Esophagus (tissue), 2 donors: ENCODE data around the gene MAPKAP1. TPM values are rescaled to one million over a fixed set of nuclear protein-coding genes. Genes with fewer than 3 reads are reported as not detected.

Source experiments
- H3K27ac ChIP-seq, 2 donors: one replicate each; pipeline ENCODE4 v1.5.1; 2013; ENCODE audit warnings: low read depth in 2 of 2, mild to moderate bottlenecking in 2 of 2, inconsistent platforms in 1 of 2, low read length in 1 of 2, moderate library complexity in 1 of 2
- H3K27me3 ChIP-seq, 2 donors: one replicate each; pipeline ENCODE4 v1.6.1; 2013; ENCODE audit warnings: low read length in 2 of 2, control low read depth in 1 of 2, mild to moderate bottlenecking in 1 of 2; ENCODE audit not compliant: insufficient read depth in 2 of 2, control insufficient read depth in 1 of 2
- H3K36me3 ChIP-seq, 2 donors: one replicate each; pipeline ENCODE4 v1.6.1; 2013; ENCODE audit warnings: low read length in 1 of 2; ENCODE audit not compliant: control insufficient read depth in 2 of 2, insufficient read depth in 2 of 2
- H3K4me1 ChIP-seq, 2 donors: one replicate each; pipeline ENCODE4 v1.6.1; 2013; ENCODE audit warnings: low read length in 1 of 2; ENCODE audit not compliant: control insufficient read depth in 2 of 2, insufficient read depth in 2 of 2
- H3K4me3 ChIP-seq, 2 donors: one replicate each; pipeline ENCODE4 v1.5.1; 2013; ENCODE audit warnings: low read length in 2 of 2, mild to moderate bottlenecking in 2 of 2, low read depth in 1 of 2, moderate library complexity in 1 of 2
- H3K9me3 ChIP-seq, 2 donors: one replicate each; pipeline ENCODE4 v1.6.1; 2013; ENCODE audit warnings: mild to moderate bottlenecking in 2 of 2, low read depth in 1 of 2, low read length in 1 of 2, moderate library complexity in 1 of 2; ENCODE audit not compliant: control insufficient read depth in 2 of 2, insufficient read depth in 1 of 2
- WGBS, 2 donors: extraction: QIAGEN DNeasy Blood & Tissue Kit; methylation state at CpG; one replicate each; pipeline ENCODE4 v1.1.7; 2013; 5-methylcytosine and 5-hydroxymethylcytosine counted together
- polyA plus RNA-seq, 2 donors: library from polyadenylated mRNA; stranded (reverse); fragments of 200-250 nt; gene quantifications; one replicate each; pipeline ENCODE4 v1.2.3, GENCODE V29; 2013
- donor health status: healthy with polysubstance abuse.
- donor health status: Bipolar disorder and iron deficiency.

MAPKAP1 gene
- polyA plus RNA-seq, 2 donors = 41.4 to 49.4 TPM

- Histone ChIP-seq H3K4me1 (peaks cover 0 to 2% of the 10 kb centered on the region in 2 donors), H3K27ac (peak overlapping the region; percentile 90 to 91), H3K4me3 (peak overlapping the region; percentile 83 to 88), H3K9me3 (no peaks in the 10 kb centered on the region), H3K36me3 (no peaks in the 10 kb centered on the region), H3K27me3 (no peaks in the 10 kb centered on the region)
- WGBS, 2 donors = 0 to 1% methylated on average over 53 to 88 of the region's 88 CpGs
These were observed 40.9 kb upstream of the MAPKAP1 start for GRCh38 chr9:125747765-125748445.

- Histone ChIP-seq H3K4me3 (peak within 1 kb of the TSS; percentile 83 to 88), H3K27me3 (no peaks in the 10 kb centered on the region), H3K4me1 (peaks cover 0 to 2% of the 10 kb centered on the region in 2 donors), H3K27ac (peak within 1 kb of the TSS; percentile 90 to 91), H3K9me3 (no peaks in the 10 kb centered on the region), H3K36me3 (no peaks in the 10 kb centered on the region)
- 0% methylated on average over 64 to 106 of the region's 107 CpGs for WGBS, 2 donors
These were observed 40.2 kb upstream of the MAPKAP1 start, which contains the start of gene PBX3 for GRCh38 chr9:125747053-125747764. PBX3 (plus strand) TSS chr9:125747373.

DNA sequence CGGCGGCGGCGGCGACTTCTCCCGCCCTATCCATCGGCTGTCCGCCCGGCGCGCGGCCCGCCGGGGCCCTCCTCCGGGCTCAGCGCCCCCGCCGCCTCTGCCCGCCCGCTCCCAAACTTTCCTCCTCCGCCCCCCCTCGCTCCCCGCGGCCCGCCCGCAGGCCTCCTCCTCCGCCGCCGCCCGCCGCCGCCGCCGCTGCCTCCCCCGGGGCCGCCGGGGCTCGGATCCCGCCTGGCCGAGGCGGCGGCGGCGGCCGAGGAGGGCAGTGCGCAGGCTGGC, 39.7 kb upstream of the MAPKAP1 start:
- H3K4me3 ChIP-seq = peak overlapping the region; percentile 83 to 88
- WGBS, 2 donors = 1% methylated on average over 11 to 46 of the region's 46 CpGs
- H3K27ac ChIP-seq = peak overlapping the region; percentile 90 to 91
- no peaks in the 10 kb centered on the region for H3K27me3 ChIP-seq
- H3K4me1 ChIP-seq = peaks cover 0 to 2% of the 10 kb centered on the region in 2 donors
- no peaks in the 10 kb centered on the region for H3K9me3 ChIP-seq
- H3K36me3 ChIP-seq = no peaks in the 10 kb centered on the region

DNA sequence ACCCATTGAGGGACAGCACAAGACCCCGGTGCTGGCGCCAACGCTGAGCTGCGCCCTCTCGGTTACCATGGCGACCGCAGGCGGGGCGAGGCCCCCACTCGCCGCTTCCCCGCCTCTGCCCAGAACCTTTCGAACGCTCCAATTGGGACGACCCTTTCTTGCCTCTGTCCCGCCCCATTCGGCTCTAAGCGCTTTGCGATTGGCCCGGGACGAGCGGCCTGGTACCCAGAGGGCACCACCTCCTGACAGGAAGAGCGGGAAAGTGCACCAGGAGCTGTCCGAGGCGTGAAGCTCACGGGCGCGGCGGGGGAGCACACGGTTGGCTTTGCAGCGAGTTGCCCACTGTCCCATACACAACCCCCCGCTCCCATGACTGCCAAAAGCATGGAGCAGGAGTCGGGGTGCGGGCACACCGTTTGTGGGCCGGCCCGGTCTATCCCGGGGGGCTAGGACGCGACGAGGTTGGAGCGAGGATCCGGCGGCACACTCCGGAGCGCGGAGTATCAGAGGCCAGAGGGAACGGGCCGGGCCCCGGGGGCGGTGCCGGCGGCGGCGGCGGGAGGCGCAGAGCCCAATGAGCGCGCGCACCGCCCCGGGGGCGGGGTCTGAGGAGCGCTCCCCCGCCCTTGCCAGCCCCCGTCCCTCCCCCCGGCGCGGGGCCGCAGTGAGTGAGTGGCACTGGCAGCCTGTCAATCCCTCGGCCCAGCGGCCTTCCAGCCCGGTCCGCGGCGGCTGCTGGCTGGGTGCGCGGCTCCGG, 39.2 kb upstream of the MAPKAP1 start:
- H3K9me3 ChIP-seq = no peaks in the 10 kb centered on the region
- peak overlapping the region; percentile 90 to 91 for H3K27ac ChIP-seq
- H3K36me3 ChIP-seq = no peaks in the 10 kb centered on the region
- H3K4me1 ChIP-seq = peaks cover 0 to 2% of the 10 kb centered on the region in 2 donors
- peak overlapping the region; percentile 83 to 88 for H3K4me3 ChIP-seq
- H3K27me3 ChIP-seq = no peaks in the 10 kb centered on the region
- 1% methylated on average over 52 to 79 of the region's 79 CpGs for WGBS, 2 donors

- Histone ChIP-seq H3K36me3 (no peaks in the 10 kb centered on the region), H3K27me3 (no peaks in the 10 kb centered on the region), H3K4me1 (peaks cover 0 to 1% of the 10 kb centered on the region in 2 donors), H3K9me3 (no peaks in the 10 kb centered on the region), H3K27ac (peak overlapping the region; percentile 52 to 91), H3K4me3 (peak overlapping the region; percentile 43 to 83)
- WGBS, 2 donors = 6 to 16% methylated on average over 6 of the region's 6 CpGs
These were observed 38.6 kb upstream of the MAPKAP1 start for GRCh38 chr9:125745682-125746016.

GRCh38 chr9:125745018-125745417, 38.0 kb upstream of the MAPKAP1 start:
- H3K9me3 ChIP-seq = no peaks in the 10 kb centered on the region
- H3K27me3 ChIP-seq = no peaks in the 10 kb centered on the region
- no peaks in the 10 kb centered on the region for H3K36me3 ChIP-seq
- whole genome bisulfite sequencing, 2 donors = 25 to 28% methylated on average over 1 of the region's 1 CpG
- H3K4me1 ChIP-seq = no peaks in the 10 kb centered on the region
- no peak overlapping the region for H3K4me3 ChIP-seq
- H3K27ac ChIP-seq = no peak overlapping the region

- 87 to 91% methylated on average over 5 of the region's 5 CpGs for WGBS, 2 donors
- Histone ChIP-seq H3K27me3 (no peaks in the 10 kb centered on the region), H3K4me3 (no peak overlapping the region), H3K4me1 (no peaks in the 10 kb centered on the region), H3K9me3 (no peaks in the 10 kb centered on the region), H3K36me3 (no peaks in the 10 kb centered on the region), H3K27ac (no peak overlapping the region)
These were observed 37.6 kb upstream of the MAPKAP1 start for GRCh38 chr9:125744616-125745015.

GRCh38 chr9:125743682-125744428, 36.8 kb upstream of the MAPKAP1 start:
- H3K27me3 ChIP-seq = no peaks in the 10 kb centered on the region
- no peak overlapping the region for H3K27ac ChIP-seq
- H3K4me1 ChIP-seq = no peaks in the 10 kb centered on the region
- WGBS, 2 donors = 72 to 81% methylated on average over 5 of the region's 5 CpGs
- H3K4me3 ChIP-seq = no peak overlapping the region
- H3K36me3 ChIP-seq = no peaks in the 10 kb centered on the region
- no peaks in the 10 kb centered on the region for H3K9me3 ChIP-seq

- Histone ChIP-seq H3K27me3 (no peaks in the 10 kb centered on the region), H3K4me3 (no peak overlapping the region), H3K9me3 (no peaks in the 10 kb centered on the region), H3K4me1 (no peaks in the 10 kb centered on the region), H3K27ac (no peak overlapping the region), H3K36me3 (no peaks in the 10 kb centered on the region)
- 91 to 92% methylated on average over 3 of the region's 3 CpGs for WGBS, 2 donors
These were observed 35.6 kb upstream of the MAPKAP1 start for GRCh38 chr9:125742657-125743056.
